ENCODE data around the gene PLCB4.

PLCB4 gene

GRCh38 chr20:9253006-9253539 lies 184.2 kb downstream of the PLCB4 start:
- no peak for TF ChIP-seq CTCF (IDR thresholded peaks at IDR 0.05; ENCODE audit: low read depth, low read length, missing control alignments)
- H3K27ac ChIP-seq = no peak overlapping the region
- in situ Hi-C loops (cut with HindIII; ENCODE audit: low pct_ligation_motif_present, low sequenced_read_pairs) = no loop called here

GRCh38 chr20:9255171-9255570 lies 186.3 kb downstream of the PLCB4 start:
- DNase-seq = no peak
- TF ChIP-seq CTCF (IDR thresholded peaks at IDR 0.05; ENCODE audit: low read depth, low read length, missing control alignments) = no peak
- in situ Hi-C loops (cut with HindIII; ENCODE audit: low pct_ligation_motif_present, low sequenced_read_pairs) = no loop called here
- no peak overlapping the region for H3K4me3 ChIP-seq (ENCODE audit: low read depth, low read length)
- no peaks in the 10 kb centered on the region for H3K27me3 ChIP-seq (replicated peaks)
- no peaks in the 10 kb centered on the region for H3K36me3 ChIP-seq (replicated peaks)
- no peak overlapping the region for H3K27ac ChIP-seq

More at GRCh38 chr20:9253006-9253539, 184.2 kb downstream of the PLCB4 start:
- no peak for DNase-seq
- Histone ChIP-seq H3K27me3 (replicated peaks) (no peaks in the 10 kb centered on the region), H3K36me3 (replicated peaks) (no peaks in the 10 kb centered on the region), H3K4me3 (ENCODE audit: low read depth, low read length) (no peak overlapping the region)

GRCh38 chr20:9256393-9256792 lies 187.5 kb downstream of the PLCB4 start:
- in situ Hi-C loops (cut with HindIII; ENCODE audit: low pct_ligation_motif_present, low sequenced_read_pairs) = no loop called here
- no peak overlapping the region for H3K27ac ChIP-seq
- H3K36me3 ChIP-seq (replicated peaks) = no peaks in the 10 kb centered on the region
- no peak for TF ChIP-seq CTCF (IDR thresholded peaks at IDR 0.05; ENCODE audit: low read depth, low read length, missing control alignments)
- DNase-seq = no peak
- H3K27me3 ChIP-seq (replicated peaks) = no peaks in the 10 kb centered on the region
- no peak overlapping the region for H3K4me3 ChIP-seq (ENCODE audit: low read depth, low read length)

- no peak for TF ChIP-seq CTCF (IDR thresholded peaks at IDR 0.05; ENCODE audit: low read depth, low read length, missing control alignments)
- Histone ChIP-seq H3K27ac (no peak overlapping the region), H3K36me3 (replicated peaks) (no peaks in the 10 kb centered on the region), H3K27me3 (replicated peaks) (no peaks in the 10 kb centered on the region), H3K4me3 (ENCODE audit: low read depth, low read length) (no peak overlapping the region)
- in situ Hi-C loops (cut with HindIII; ENCODE audit: low pct_ligation_motif_present, low sequenced_read_pairs) = no loop called here
- no peak for DNase-seq
Observed at GRCh38 chr20:9258901-9259300, 190.0 kb downstream of the PLCB4 start.

- TF ChIP-seq CTCF (IDR thresholded peaks at IDR 0.05; ENCODE audit: low read depth, low read length, missing control alignments) = no peak
- Histone ChIP-seq H3K27me3 (replicated peaks) (no peaks in the 10 kb centered on the region), H3K4me3 (ENCODE audit: low read depth, low read length) (no peak overlapping the region), H3K27ac (no peak overlapping the region), H3K36me3 (replicated peaks) (no peaks in the 10 kb centered on the region)
- no peak for DNase-seq
- in situ Hi-C loops (cut with HindIII; ENCODE audit: low pct_ligation_motif_present, low sequenced_read_pairs) = no loop called here
Observed at GRCh38 chr20:9260027-9260426, 191.1 kb downstream of the PLCB4 start.

GRCh38 chr20:9261781-9262180 lies 192.9 kb downstream of the PLCB4 start:
- H3K4me3 ChIP-seq (ENCODE audit: low read depth, low read length) = no peak overlapping the region
- H3K27ac ChIP-seq = no peak overlapping the region
- no peak for DNase-seq
- TF ChIP-seq CTCF (IDR thresholded peaks at IDR 0.05; ENCODE audit: low read depth, low read length, missing control alignments) = no peak
- no peaks in the 10 kb centered on the region for H3K27me3 ChIP-seq (replicated peaks)
- in situ Hi-C loops (cut with HindIII; ENCODE audit: low pct_ligation_motif_present, low sequenced_read_pairs) = no loop called here
- no peaks in the 10 kb centered on the region for H3K36me3 ChIP-seq (replicated peaks)
